ENCODE measurements around the gene ATP12A. TPM values are rescaled to one million over a fixed set of nuclear protein-coding genes. Genes with fewer than 3 reads are reported as not detected.

ATP12A gene
- total RNA-seq, 4 donors from 2014 or later, result not detected

DNA sequence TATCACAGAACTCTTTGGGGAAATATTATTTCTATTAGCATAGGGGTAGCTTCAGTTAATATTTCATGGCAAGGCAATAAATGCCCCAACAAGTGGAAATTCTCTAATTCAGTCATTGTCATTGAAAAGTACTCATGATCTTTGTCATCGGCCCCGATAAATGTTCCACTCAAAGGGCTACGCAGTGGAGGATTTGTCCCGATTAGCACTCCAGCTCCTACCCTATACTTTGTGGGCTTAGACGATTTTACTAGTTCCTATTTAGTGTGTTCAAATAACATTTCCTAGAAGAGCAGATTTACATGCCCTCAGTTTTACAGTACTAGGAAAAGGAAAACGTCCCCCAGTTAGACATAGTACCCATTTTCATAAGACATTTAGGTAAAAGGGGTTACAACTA, 38.0 kb upstream of the ATP12A start:
- TF ChIP-seq, protein P1, sequence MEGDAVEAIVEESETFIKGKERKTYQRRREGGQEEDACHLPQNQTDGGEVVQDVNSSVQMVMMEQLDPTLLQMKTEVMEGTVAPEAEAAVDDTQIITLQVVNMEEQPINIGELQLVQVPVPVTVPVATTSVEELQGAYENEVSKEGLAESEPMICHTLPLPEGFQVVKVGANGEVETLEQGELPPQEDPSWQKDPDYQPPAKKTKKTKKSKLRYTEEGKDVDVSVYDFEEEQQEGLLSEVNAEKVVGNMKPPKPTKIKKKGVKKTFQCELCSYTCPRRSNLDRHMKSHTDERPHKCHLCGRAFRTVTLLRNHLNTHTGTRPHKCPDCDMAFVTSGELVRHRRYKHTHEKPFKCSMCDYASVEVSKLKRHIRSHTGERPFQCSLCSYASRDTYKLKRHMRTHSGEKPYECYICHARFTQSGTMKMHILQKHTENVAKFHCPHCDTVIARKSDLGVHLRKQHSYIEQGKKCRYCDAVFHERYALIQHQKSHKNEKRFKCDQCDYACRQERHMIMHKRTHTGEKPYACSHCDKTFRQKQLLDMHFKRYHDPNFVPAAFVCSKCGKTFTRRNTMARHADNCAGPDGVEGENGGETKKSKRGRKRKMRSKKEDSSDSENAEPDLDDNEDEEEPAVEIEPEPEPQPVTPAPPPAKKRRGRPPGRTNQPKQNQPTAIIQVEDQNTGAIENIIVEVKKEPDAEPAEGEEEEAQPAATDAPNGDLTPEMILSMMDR (IDR thresholded peaks at IDR 0.05; ENCODE audit: low read depth), result no peak

DNA sequence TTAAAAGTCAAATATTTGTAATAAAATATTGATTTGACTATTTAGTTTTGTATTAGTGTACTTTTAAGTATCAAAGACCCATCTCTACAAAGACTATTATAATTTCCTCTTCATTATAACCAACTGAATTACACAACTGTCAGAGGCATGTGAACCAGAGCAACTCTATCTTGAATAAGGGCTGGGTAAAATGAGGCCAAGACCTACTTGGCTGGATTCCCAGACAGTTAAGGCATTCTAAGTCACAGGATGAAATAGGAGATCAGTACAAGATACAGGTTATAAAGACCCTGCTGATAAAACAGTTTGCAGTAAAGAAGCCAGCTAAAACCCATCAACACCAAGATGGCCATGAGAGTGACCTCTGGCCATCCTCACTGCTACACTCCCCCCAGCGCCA, 36.2 kb upstream of the ATP12A start:
- TF ChIP-seq, protein P1 (IDR thresholded peaks at IDR 0.05; ENCODE audit: low read depth), result no peak

DNA sequence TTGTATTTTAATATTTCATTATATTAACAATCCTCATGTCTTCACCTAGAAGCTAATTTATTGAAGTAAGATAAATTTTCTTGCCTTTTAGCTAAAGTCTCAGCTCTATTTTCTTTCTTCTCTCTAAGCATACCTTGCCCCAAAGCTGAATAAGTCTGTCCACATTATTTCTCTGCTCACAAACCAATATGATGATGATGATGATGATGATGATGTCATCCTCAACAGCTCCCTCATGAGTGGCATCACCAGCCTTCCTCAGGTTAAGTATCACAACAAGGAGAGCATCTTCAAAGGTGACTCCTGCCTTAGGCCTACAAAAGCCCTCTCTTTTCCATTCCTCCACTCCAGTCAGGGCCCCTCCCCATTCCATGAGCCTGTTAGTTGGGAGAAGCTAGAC, 31.9 kb upstream of the ATP12A start:
- TF ChIP-seq, protein P1 (IDR thresholded peaks at IDR 0.05; ENCODE audit: low read depth), result no peak

GRCh38 chr13:24648983-24649687, 31.1 kb upstream of the ATP12A start:
- TF ChIP-seq, protein P1 (IDR thresholded peaks at IDR 0.05; ENCODE audit: low read depth), result no peak

DNA sequence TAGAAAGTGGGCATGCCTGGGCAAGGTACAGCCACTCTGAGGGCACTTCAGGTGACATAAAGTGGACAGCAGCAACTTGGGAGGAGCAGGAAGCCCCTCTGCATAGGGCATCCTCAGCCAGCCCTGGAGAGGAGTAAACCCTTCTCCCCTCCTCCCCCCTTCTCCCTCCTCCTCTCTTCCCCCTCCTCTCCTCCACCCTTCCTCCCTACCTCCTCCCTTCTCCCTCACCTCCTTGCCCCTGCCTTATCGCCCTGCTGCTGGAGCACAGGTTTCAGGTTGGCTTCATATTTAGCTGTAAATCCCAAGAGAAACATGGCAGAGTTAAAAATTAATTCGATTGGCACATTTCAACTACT, 30.5 kb upstream of the ATP12A start:
- TF ChIP-seq, protein P1 (IDR thresholded peaks at IDR 0.05; ENCODE audit: low read depth), result no peak

GRCh38 chr13:24650161-24650560, 30.0 kb upstream of the ATP12A start:
- TF ChIP-seq, protein P1 (IDR thresholded peaks at IDR 0.05; ENCODE audit: low read depth), result no peak

- TF ChIP-seq, protein P1 (IDR thresholded peaks at IDR 0.05; ENCODE audit: low read depth), result no peak
Observed at GRCh38 chr13:24651718-24652345, 28.4 kb upstream of the ATP12A start.

All from subcutaneous adipose tissue (tissue), 4 donors.